A549 (cell line): ENCODE data around the gene CAMKMT. TPM values are rescaled to one million over a fixed set of nuclear protein-coding genes. Genes with fewer than 3 reads are reported as not detected.

Source experiments
- ATAC-seq, 2 experiments: fragments of 200-7000 bp in 1 of 2; fragments of >200 bp in 1 of 2; cut with Nextera tagmentation in 1 of 2; cut with Tn5 transposase in 1 of 2; 3 replicates each; pipeline versions ENCODE4 v1.8.0 to v1.9.1; 2018 to 2020; ENCODE audit warnings: mild to moderate bottlenecking in 1 of 2, moderate library complexity in 1 of 2
- CTCF ChIA-PET: fragments of 300-600 bp; sonication (Branson Sonifier 250); formaldehyde crosslinking; extraction: SDS; loops from one replicate; lab custom pipeline; 2021; ENCODE audit warnings: antibody characterized with exemption, inconsistent platforms; lab: Yijun Ruan, JAX
- POLR2A ChIA-PET: fragments of 350-600 bp; formaldehyde crosslinking; extraction: SDS; loops from one replicate; lab custom pipeline; 2021; ENCODE audit warnings: antibody characterized with exemption, inconsistent platforms; lab: Yijun Ruan, JAX
- DNase-seq, 2 experiments: peaks; one replicate each; pipeline versions ENCODE4 v3.0.0 to v3.0.0-alpha.2; 2011 to 2016; ENCODE audit warnings: low read depth in 1 of 2, low spot score in 1 of 2
- FAIRE-seq: peaks from 2 replicates; lab custom pipeline; 2011; peaks lifted over from hg19 to GRCh38; lab: Jason Lieb, UNC
- H3K27ac ChIP-seq, 2 experiments: fragments of >200 bp; sonication (Bioruptor Twin); formaldehyde crosslinking; 3 replicates each; pipeline ENCODE4 v1.5.1; 2016 to 2017
- H3K4me1 ChIP-seq: fragments of >200 bp; sonication (Bioruptor Twin); formaldehyde crosslinking; 3 replicates; pipeline ENCODE4 v1.6.1; 2016
- H3K4me2 ChIP-seq: fragments of >200 bp; sonication (Bioruptor Twin); formaldehyde crosslinking; 3 replicates; pipeline ENCODE4 v1.6.1; 2016
- H3K4me3 ChIP-seq: fragments of >200 bp; sonication (Bioruptor Twin); formaldehyde crosslinking; 3 replicates; pipeline ENCODE4 v1.5.1; 2016
- H3K9me3 ChIP-seq: fragments of >200 bp; sonication (Bioruptor Twin); formaldehyde crosslinking; 3 replicates; pipeline ENCODE4 v1.6.1; 2016
- CBX2 ChIP-seq: fragments of 200-600 bp; sonication (generic); IDR thresholded peaks from 2 replicates; pipeline ENCODE4 v1.6.1; 2016; ENCODE audit warnings: low read depth, mild to moderate bottlenecking, borderline replicate concordance
- CBX8 ChIP-seq: fragments of 200-600 bp; sonication (generic); IDR thresholded peaks from 2 replicates; pipeline ENCODE4 v1.6.1; 2016
- CEBPB ChIP-seq, 2 experiments: fragments of >200 bp in 1 of 2; sonication (Bioruptor Twin) in 1 of 2; formaldehyde crosslinking in 1 of 2; IDR thresholded peaks; 2 replicates each; pipeline ENCODE4 v1.6.1; 2012 to 2016
- CHD4 ChIP-seq: fragments of 200-600 bp; sonication (generic); IDR thresholded peaks from 2 replicates; pipeline ENCODE4 v1.6.1; 2016; ENCODE audit warnings: antibody characterized with exemption, mild to moderate bottlenecking, borderline replicate concordance
- EHF ChIP-seq: fragments of 250-450 bp; sonication (Bioruptor Pico); IDR thresholded peaks from 2 replicates; pipeline ENCODE4 v1.5.0; 2020; ENCODE audit warnings: mild to moderate bottlenecking
- FOSB ChIP-seq: fragments of 250-450 bp; sonication (Bioruptor Pico); IDR thresholded peaks from 2 replicates; pipeline ENCODE4 v1.5.0; 2020; ENCODE audit warnings: mild to moderate bottlenecking, moderate library complexity
- FOXS1 ChIP-seq: fragments of 250-450 bp; sonication (Bioruptor Pico); IDR thresholded peaks from 2 replicates; pipeline ENCODE4 v1.5.0; 2020; ENCODE audit warnings: mild to moderate bottlenecking, moderate library complexity
- HOXA7 ChIP-seq: fragments of 250-450 bp; sonication (Bioruptor Pico); IDR thresholded peaks from 2 replicates; pipeline ENCODE4 v1.5.0; 2020; ENCODE audit warnings: mild to moderate bottlenecking, moderate library complexity
- JUNB ChIP-seq: fragments of >200 bp; sonication (Bioruptor Twin); formaldehyde crosslinking; IDR thresholded peaks from 2 replicates; pipeline ENCODE4 v1.6.1; 2016
- KDM1A ChIP-seq: fragments of 200-600 bp; sonication (generic); IDR thresholded peaks from 2 replicates; pipeline ENCODE4 v1.6.1; 2016; ENCODE audit warnings: low read depth, mild to moderate bottlenecking
- MAFK ChIP-seq: fragments of 450-650 bp; IDR thresholded peaks from 2 replicates; pipeline ENCODE4 v1.6.1; 2014; ENCODE audit not compliant: partially characterized antibody
- MYC ChIP-seq: IDR thresholded peaks from 2 replicates; pipeline ENCODE4 v1.6.1; 2012; ENCODE audit warnings: mild to moderate bottlenecking, inconsistent platforms, low read length, improper control_type of control experiment, borderline replicate concordance
- PHF8 ChIP-seq: fragments of 200-600 bp; sonication (generic); IDR thresholded peaks from 2 replicates; pipeline ENCODE4 v1.6.1; 2016; ENCODE audit warnings: low read depth, mild to moderate bottlenecking, antibody characterized with exemption, moderate library complexity, borderline replicate concordance
- SMC3 ChIP-seq: fragments of >200 bp; sonication (Bioruptor Twin); formaldehyde crosslinking; IDR thresholded peaks from 3 replicates; pipeline ENCODE4 v1.6.1; 2018; ENCODE audit warnings: inconsistent platforms
- SREBF2 ChIP-seq: fragments of 450-650 bp; IDR thresholded peaks from 2 replicates; pipeline ENCODE4 v1.6.1; 2014; ENCODE audit warnings: mild to moderate bottlenecking, moderate library complexity
- TP53 ChIP-seq: fragments of 250-450 bp; sonication (Bioruptor Pico); IDR thresholded peaks from 2 replicates; pipeline ENCODE4 v1.5.0; 2021; ENCODE audit warnings: mild to moderate bottlenecking, moderate library complexity
- WGBS: methylation state at CpG from one replicate; pipeline ENCODE4 v1.1.6; 2017; ENCODE audit errors: missing lambda C conversion rate; 5-methylcytosine and 5-hydroxymethylcytosine counted together
- polyA plus RNA-seq, 4 experiments: library from polyadenylated mRNA; depleted of rRNA in 3 of 4; stranded (reverse); fragments of >200 nt; fragmentation: RNase III in 1 of 4; extraction: RNeasy Plus Mini Kit Qiagen cat#74134 plus additional on column Dnase treatment in 1 of 4; gene quantifications; 2 replicates in 3 of 4; 3 replicates in 1 of 4; pipeline ENCODE4 v1.2.3, GENCODE V29; 2011 to 2017
- TF ChIP-seq, protein P1 (sequence below): fragments of 250-450 bp; sonication (Bioruptor Pico); IDR thresholded peaks from 2 replicates; pipeline ENCODE4 v1.5.0; 2021; ENCODE audit warnings: mild to moderate bottlenecking, moderate library complexity, borderline replicate concordance
- TF ChIP-seq, protein P2 (sequence below): fragments of 150-350 bp; IDR thresholded peaks from 2 replicates; pipeline ENCODE4 v1.6.1; 2014; ENCODE audit warnings: low read depth, mild to moderate bottlenecking, low read length
- TF ChIP-seq, protein P3 (sequence below): fragments of >200 bp; sonication (Bioruptor Twin); formaldehyde crosslinking; IDR thresholded peaks from 2 replicates; pipeline ENCODE4 v1.6.1; 2016
- TF ChIP-seq, protein P4 (sequence below): fragments of 200-600 bp; sonication (generic); IDR thresholded peaks from 2 replicates; pipeline ENCODE4 v1.6.1; 2016; ENCODE audit warnings: antibody characterized with exemption, mild to moderate bottlenecking, moderate library complexity

Gene CAMKMT
- polyA plus RNA-seq, 2 of the 4 experiments (the other 2 are of a cell fraction): 6.5 to 15.7 TPM

DNA sequence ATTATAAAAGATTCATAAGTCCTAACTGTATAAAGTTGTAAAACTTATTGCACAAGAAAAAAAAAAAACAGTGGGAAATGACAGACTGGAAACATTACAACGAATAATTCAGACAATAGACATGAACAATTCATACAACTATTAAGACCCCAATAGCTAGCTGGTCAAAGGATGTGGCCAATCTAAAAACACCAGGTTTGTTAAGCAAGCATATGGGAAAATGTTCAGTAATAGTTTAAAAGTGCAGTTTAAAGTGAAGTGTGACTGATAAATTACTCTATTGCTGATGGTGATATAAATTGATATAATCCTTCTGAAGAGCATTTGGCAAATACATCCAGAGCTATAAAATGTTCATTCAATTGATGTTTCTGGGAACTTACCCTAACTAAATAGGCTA lies 289.0 kb downstream of the CAMKMT start (continued):
- TF ChIP-seq, protein P1, sequence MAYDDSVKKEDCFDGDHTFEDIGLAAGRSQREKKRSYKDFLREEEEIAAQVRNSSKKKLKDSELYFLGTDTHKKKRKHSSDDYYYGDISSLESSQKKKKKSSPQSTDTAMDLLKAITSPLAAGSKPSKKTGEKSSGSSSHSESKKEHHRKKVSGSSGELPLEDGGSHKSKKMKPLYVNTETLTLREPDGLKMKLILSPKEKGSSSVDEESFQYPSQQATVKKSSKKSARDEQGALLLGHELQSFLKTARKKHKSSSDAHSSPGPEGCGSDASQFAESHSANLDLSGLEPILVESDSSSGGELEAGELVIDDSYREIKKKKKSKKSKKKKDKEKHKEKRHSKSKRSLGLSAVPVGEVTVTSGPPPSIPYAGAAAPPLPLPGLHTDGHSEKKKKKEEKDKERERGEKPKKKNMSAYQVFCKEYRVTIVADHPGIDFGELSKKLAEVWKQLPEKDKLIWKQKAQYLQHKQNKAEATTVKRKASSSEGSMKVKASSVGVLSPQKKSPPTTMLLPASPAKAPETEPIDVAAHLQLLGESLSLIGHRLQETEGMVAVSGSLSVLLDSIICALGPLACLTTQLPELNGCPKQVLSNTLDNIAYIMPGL (CRISPR knock-in tag): no peak
- TF ChIP-seq, protein P2, sequence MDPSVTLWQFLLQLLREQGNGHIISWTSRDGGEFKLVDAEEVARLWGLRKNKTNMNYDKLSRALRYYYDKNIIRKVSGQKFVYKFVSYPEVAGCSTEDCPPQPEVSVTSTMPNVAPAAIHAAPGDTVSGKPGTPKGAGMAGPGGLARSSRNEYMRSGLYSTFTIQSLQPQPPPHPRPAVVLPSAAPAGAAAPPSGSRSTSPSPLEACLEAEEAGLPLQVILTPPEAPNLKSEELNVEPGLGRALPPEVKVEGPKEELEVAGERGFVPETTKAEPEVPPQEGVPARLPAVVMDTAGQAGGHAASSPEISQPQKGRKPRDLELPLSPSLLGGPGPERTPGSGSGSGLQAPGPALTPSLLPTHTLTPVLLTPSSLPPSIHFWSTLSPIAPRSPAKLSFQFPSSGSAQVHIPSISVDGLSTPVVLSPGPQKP: no peak
- TF ChIP-seq FOSB (CRISPR knock-in tag) (no peak), JUNB (no peak), HOXA7 (CRISPR knock-in tag) (no peak), SREBF2 (no peak), MYC (no peak), CHD4 (no peak)
- TF ChIP-seq, all 56 proteins: peak for 0

DNA sequence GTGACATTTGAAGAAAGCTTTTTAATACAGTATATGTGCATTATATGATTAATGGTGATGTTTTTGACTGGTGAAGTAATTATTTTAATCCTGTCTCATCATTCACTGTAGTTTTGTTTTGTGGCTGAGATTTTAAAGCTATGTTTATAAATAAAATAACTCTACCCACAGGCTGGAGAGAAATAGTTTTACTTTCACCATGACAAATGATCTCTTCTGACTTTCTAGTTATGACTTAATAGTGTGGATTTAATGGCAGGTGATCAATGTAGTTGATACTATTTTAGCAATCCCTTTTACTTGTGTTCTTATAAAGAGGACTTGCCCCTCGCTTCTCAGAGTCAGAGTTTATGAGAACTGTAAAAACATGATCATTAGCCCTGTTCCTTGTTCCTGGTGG lies 290.2 kb downstream of the CAMKMT start:
- CTCF ChIA-PET: interaction anchor here (1.4 to 2.5 kb wide), 3 partner anchors 10 to 173 kb away, joined by 3 to 7 read pairs (median 4); no protein-coding TSS in a partner anchor
- no peak for ATAC-seq
- WGBS: 73% methylated on average over 1 of the region's 1 CpG

More for the DNA sequence above, 290.2 kb downstream of the CAMKMT start:
- DNase-seq (no peak), FAIRE-seq (no peak)
- no peak overlapping the region for H3K4me2 ChIP-seq
- TF ChIP-seq SMC3 (no peak), EHF (CRISPR knock-in tag) (no peak), HOXA7 (CRISPR knock-in tag) (no peak), KDM1A (no peak), CBX2 (no peak), CEBPB (IDR thresholded peaks at IDR 0.05) (no peak), PHF8 (no peak), CBX8 (no peak), FOXS1 (CRISPR knock-in tag) (no peak), MYC (no peak), TP53 (no peak), MAFK (no peak)
- TF ChIP-seq, protein P3, sequence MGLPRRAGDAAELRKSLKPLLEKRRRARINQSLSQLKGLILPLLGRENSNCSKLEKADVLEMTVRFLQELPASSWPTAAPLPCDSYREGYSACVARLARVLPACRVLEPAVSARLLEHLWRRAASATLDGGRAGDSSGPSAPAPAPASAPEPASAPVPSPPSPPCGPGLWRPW: no peak
- TF ChIP-seq, protein P4, sequence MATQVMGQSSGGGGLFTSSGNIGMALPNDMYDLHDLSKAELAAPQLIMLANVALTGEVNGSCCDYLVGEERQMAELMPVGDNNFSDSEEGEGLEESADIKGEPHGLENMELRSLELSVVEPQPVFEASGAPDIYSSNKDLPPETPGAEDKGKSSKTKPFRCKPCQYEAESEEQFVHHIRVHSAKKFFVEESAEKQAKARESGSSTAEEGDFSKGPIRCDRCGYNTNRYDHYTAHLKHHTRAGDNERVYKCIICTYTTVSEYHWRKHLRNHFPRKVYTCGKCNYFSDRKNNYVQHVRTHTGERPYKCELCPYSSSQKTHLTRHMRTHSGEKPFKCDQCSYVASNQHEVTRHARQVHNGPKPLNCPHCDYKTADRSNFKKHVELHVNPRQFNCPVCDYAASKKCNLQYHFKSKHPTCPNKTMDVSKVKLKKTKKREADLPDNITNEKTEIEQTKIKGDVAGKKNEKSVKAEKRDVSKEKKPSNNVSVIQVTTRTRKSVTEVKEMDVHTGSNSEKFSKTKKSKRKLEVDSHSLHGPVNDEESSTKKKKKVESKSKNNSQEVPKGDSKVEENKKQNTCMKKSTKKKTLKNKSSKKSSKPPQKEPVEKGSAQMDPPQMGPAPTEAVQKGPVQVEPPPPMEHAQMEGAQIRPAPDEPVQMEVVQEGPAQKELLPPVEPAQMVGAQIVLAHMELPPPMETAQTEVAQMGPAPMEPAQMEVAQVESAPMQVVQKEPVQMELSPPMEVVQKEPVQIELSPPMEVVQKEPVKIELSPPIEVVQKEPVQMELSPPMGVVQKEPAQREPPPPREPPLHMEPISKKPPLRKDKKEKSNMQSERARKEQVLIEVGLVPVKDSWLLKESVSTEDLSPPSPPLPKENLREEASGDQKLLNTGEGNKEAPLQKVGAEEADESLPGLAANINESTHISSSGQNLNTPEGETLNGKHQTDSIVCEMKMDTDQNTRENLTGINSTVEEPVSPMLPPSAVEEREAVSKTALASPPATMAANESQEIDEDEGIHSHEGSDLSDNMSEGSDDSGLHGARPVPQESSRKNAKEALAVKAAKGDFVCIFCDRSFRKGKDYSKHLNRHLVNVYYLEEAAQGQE: no peak
- TF ChIP-seq, protein P1 (CRISPR knock-in tag): no peak
- POLR2A ChIA-PET: no interaction called here
- no peak overlapping the region for H3K4me3 ChIP-seq
- no peak overlapping the region for H3K27ac ChIP-seq
- no peaks in the 10 kb centered on the region for H3K4me1 ChIP-seq
- no peaks in the 10 kb centered on the region for H3K9me3 ChIP-seq
